Measurements from ENCODE around the gene GHRL. TPM values are rescaled to one million over a fixed set of nuclear protein-coding genes. Genes with fewer than 3 reads are reported as not detected.

Gene GHRL
- polyA plus RNA-seq, 4 donors: 2.8 to 21.9 (median 14.5) TPM

DNA sequence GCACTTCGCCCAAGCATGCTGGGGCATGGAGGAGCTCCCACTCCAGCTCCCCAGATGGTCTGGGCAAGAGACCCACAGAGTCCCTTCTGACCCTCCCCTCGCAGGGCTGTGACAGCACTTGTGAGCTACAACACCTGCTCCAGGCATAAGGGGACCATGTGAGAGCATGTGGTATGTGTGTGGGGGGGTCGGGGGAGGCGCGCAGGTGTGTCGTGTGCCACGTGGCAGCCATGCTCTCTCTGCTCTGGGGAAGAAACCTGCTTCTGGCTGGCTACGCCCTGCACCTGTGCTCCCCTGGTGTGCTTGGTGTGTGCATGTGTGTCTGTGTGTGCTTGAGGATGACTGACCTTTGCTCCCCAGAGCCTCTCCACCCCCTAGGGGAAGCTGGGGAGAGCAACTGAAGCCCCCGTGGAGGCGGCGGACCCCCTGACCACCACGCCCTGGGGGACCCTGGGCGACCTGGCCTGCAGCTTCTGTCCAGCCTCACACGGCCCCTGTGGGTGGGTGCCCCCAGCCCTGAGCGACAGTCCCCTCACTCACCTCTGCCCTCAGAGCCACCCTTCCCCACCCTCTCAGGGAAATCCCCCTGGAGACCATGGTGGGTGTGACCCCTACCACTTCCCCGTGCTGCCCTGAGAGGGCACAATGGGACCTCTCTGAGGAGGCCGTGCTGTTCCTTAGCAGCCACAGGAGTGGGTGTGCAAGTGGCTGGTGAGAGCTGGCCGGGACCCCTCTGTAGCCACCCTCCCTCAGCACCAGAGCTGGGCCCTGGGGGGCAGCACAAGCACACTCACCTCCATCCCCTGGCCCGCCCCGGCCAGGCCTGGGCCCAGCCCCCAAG, 44.8 kb upstream of the GHRL start:
- DNase-seq (peak in 1 of 2 donors; percentile 59), FAIRE-seq (no peak)
- no peak overlapping the region for H3K4me3 ChIP-seq (ENCODE audit: low read depth in 1 of 3, low read length in 3 of 3)
- no peaks in the 10 kb centered on the region for H3K36me3 ChIP-seq (ENCODE audit: control insufficient read depth in 3 of 3, insufficient read depth in 2 of 3, low read depth in 1 of 3, low read length in 3 of 3)
- peak overlapping the region in 1 of 3 donors; percentile 76 for H3K27ac ChIP-seq (ENCODE audit: low read depth in 1 of 3, low read length in 2 of 3)
- H3K9me3 ChIP-seq (ENCODE audit: control insufficient read depth in 2 of 2, insufficient read depth in 1 of 2, low read depth in 1 of 2, low read length in 1 of 2): no peaks in the 10 kb centered on the region
- H3K4me1 ChIP-seq (ENCODE audit: control insufficient read depth in 3 of 3, insufficient read depth in 2 of 3, low read depth in 1 of 3, low read length in 2 of 3): peaks cover 0 to 28% (median 0%) of the 10 kb centered on the region in 3 donors
- 49 to 63% (median 58%) methylated on average over 14 to 20 of the region's 20 CpGs for WGBS, 3 donors
- no peaks in the 10 kb centered on the region for H3K27me3 ChIP-seq (ENCODE audit: control insufficient read depth in 3 of 3, insufficient read depth in 3 of 3, low read length in 3 of 3)

DNA sequence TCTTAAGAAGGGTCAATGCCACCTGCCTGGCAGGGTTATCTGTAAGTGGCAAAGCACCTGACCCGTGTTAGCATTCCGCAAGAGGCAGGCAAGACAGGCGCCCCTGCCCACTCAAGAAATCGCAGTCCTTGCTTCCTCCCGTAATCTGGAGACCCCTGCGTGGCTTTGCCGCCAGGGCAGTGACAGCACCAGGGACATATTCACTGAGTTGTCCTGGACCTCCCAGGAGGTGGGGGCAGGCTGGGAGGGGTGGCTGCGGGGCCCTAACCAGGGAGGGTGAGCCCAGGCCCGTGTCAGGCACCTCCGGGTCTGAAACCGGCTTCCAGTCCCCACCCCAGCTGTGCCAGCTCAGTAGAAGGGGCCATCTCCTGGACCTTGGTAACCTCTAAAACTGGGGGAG, 44.0 kb upstream of the GHRL start:
- FAIRE-seq (no peak), DNase-seq (no peak)
- Histone ChIP-seq H3K36me3 (ENCODE audit: control insufficient read depth in 3 of 3, insufficient read depth in 2 of 3, low read depth in 1 of 3, low read length in 3 of 3) (no peaks in the 10 kb centered on the region), H3K27me3 (ENCODE audit: control insufficient read depth in 3 of 3, insufficient read depth in 3 of 3, low read length in 3 of 3) (no peaks in the 10 kb centered on the region), H3K9me3 (ENCODE audit: control insufficient read depth in 2 of 2, insufficient read depth in 1 of 2, low read depth in 1 of 2, low read length in 1 of 2) (no peaks in the 10 kb centered on the region), H3K4me1 (ENCODE audit: control insufficient read depth in 3 of 3, insufficient read depth in 2 of 3, low read depth in 1 of 3, low read length in 2 of 3) (peaks cover 0 to 28% (median 0%) of the 10 kb centered on the region in 3 donors), H3K4me3 (ENCODE audit: low read depth in 1 of 3, low read length in 3 of 3) (no peak overlapping the region), H3K27ac (ENCODE audit: low read depth in 1 of 3, low read length in 2 of 3) (peak overlapping the region in 1 of 3 donors; percentile 42)
- 87 to 90% (median 88%) methylated on average over 11 of the region's 11 CpGs for WGBS, 3 donors

DNA sequence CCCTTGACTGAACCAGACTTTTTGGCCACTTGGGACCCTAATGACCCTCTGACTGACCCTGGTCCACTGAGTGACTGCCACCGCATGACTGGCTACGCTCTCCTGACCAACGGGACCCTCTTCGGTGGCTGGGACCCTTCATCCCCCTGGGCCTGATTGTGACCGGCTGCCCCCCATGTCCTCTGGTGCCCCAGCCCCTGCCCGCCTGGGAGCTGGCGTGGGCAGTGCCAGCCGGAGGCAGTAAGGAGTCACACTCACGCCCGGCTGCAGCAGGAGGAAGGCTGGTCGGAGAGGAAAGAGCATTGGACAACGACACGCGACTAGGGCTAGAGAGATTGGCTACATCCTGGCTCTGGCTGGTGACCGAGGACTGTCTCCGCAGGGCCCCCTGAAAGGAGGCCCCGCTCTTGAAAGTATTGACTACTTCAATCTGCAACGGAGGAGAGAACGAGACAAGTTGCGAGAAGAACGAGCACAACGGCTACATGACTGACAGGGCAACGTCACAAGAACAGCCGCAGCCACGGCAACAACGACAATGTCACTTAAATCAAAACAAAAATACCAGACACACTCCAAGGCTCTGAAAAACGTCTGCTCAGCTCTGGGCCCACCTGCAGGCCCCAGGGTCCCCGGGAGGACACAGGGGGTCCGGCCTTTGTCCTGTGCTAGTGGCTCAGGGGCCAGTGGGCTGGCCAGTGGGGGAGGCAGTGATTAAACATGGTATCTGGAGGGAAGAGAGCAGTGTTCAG, 43.3 kb upstream of the GHRL start:
- no peak for FAIRE-seq
- H3K27ac ChIP-seq (ENCODE audit: low read depth in 1 of 3, low read length in 2 of 3): no peak overlapping the region
- peaks cover 0 to 28% (median 0%) of the 10 kb centered on the region in 3 donors for H3K4me1 ChIP-seq (ENCODE audit: control insufficient read depth in 3 of 3, insufficient read depth in 2 of 3, low read depth in 1 of 3, low read length in 2 of 3)
- WGBS, 3 donors: 88 to 92% (median 91%) methylated on average over 29 of the region's 29 CpGs
- DNase-seq: no peak
- H3K4me3 ChIP-seq (ENCODE audit: low read depth in 1 of 3, low read length in 3 of 3): no peak overlapping the region
- H3K9me3 ChIP-seq (ENCODE audit: control insufficient read depth in 2 of 2, insufficient read depth in 1 of 2, low read depth in 1 of 2, low read length in 1 of 2): no peaks in the 10 kb centered on the region
- peaks cover 0 to 1% (median 0%) of the 10 kb centered on the region in 3 donors for H3K27me3 ChIP-seq (ENCODE audit: control insufficient read depth in 3 of 3, insufficient read depth in 3 of 3, low read length in 3 of 3)
- H3K36me3 ChIP-seq (ENCODE audit: control insufficient read depth in 3 of 3, insufficient read depth in 2 of 3, low read depth in 1 of 3, low read length in 3 of 3): no peaks in the 10 kb centered on the region

DNA sequence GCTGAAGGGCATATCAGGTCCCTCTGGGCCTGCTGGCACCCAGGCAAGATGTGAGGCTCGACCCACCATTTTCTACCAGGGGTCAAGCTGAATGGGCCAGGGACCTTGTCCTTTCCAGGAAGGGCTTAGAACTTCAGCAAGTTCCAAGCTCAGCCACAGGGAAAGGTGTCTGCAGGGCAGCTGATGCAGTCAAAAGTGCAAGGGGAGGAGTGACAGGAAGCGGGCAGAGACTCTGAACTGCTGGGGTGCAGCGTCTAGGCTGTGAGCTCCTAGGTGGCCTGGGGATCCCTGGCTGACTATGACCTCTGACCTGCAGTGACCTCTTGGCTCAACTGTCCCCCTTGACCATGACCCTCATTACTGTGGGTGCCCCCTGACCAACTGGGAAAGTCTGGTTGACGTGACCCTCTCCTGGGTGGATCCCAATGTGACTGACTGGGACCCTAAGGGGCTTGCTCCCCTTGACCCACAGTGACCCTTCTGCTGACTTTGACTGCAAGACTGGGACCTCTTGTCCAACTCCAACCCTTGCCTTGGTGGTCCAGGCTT, 42.5 kb upstream of the GHRL start:
- no peaks in the 10 kb centered on the region for H3K36me3 ChIP-seq (ENCODE audit: control insufficient read depth in 3 of 3, insufficient read depth in 2 of 3, low read depth in 1 of 3, low read length in 3 of 3)
- no peak overlapping the region for H3K27ac ChIP-seq (ENCODE audit: low read depth in 1 of 3, low read length in 2 of 3)
- peaks cover 0 to 28% (median 0%) of the 10 kb centered on the region in 3 donors for H3K4me1 ChIP-seq (ENCODE audit: control insufficient read depth in 3 of 3, insufficient read depth in 2 of 3, low read depth in 1 of 3, low read length in 2 of 3)
- no peak for FAIRE-seq
- WGBS, 3 donors: 67 to 75% (median 73%) methylated on average over 4 of the region's 4 CpGs
- no peaks in the 10 kb centered on the region for H3K9me3 ChIP-seq (ENCODE audit: control insufficient read depth in 2 of 2, insufficient read depth in 1 of 2, low read depth in 1 of 2, low read length in 1 of 2)
- DNase-seq: no peak
- peaks cover 0 to 3% (median 0%) of the 10 kb centered on the region in 3 donors for H3K27me3 ChIP-seq (ENCODE audit: control insufficient read depth in 3 of 3, insufficient read depth in 3 of 3, low read length in 3 of 3)
- H3K4me3 ChIP-seq (ENCODE audit: low read depth in 1 of 3, low read length in 3 of 3): no peak overlapping the region

DNA sequence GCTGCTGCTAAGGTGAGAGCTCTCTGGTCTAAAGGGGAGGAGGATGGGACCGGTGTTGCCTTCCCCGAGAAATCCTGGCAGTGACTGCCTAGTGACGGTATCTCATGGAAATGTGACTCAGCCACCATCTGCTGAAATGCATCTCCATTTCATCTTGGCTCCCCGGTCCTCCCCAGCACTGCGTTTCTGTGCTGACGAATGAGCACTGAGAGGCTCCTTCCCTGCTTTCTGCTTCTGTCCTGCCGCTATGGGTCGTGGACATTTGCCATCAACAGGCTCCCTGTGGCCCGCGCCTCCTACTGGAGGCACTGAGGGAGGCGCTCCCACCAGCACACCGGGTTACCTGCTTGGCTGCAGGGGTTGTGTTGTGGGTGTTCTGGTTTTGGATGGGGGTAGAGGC, 41.7 kb upstream of the GHRL start:
- FAIRE-seq (no peak), DNase-seq (no peak)
- no peak overlapping the region for H3K27ac ChIP-seq (ENCODE audit: low read depth in 1 of 3, low read length in 2 of 3)
- WGBS, 3 donors: 70 to 75% (median 70%) methylated on average over 12 of the region's 12 CpGs
- peaks cover 0 to 28% (median 0%) of the 10 kb centered on the region in 3 donors for H3K4me1 ChIP-seq (ENCODE audit: control insufficient read depth in 3 of 3, insufficient read depth in 2 of 3, low read depth in 1 of 3, low read length in 2 of 3)
- H3K4me3 ChIP-seq (ENCODE audit: low read depth in 1 of 3, low read length in 3 of 3): no peak overlapping the region
- no peaks in the 10 kb centered on the region for H3K9me3 ChIP-seq (ENCODE audit: control insufficient read depth in 2 of 2, insufficient read depth in 1 of 2, low read depth in 1 of 2, low read length in 1 of 2)
- no peaks in the 10 kb centered on the region for H3K36me3 ChIP-seq (ENCODE audit: control insufficient read depth in 3 of 3, insufficient read depth in 2 of 3, low read depth in 1 of 3, low read length in 3 of 3)
- H3K27me3 ChIP-seq (ENCODE audit: control insufficient read depth in 3 of 3, insufficient read depth in 3 of 3, low read length in 3 of 3): peaks cover 0 to 10% (median 0%) of the 10 kb centered on the region in 3 donors

DNA sequence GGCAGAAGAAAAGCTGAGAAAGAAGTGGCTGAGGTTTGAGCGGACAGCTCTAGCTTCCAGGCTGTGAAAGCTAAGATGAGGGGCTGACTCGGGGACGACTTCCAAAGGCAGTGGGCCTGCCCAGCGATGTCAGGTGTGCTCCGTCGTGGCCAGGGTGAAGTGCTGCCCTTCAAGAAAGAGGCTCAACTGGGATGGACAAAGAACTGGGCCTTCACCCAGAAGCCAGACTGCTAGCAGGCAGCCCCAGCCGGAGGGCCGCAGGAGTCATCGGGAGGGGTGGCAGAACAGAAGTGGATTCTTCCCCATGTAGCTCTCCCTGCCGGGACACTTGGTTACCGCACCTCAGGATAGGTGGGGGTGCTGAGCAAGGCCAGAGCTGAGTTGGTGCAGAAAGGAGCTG, 41.3 kb upstream of the GHRL start:
- Histone ChIP-seq H3K9me3 (ENCODE audit: control insufficient read depth in 2 of 2, insufficient read depth in 1 of 2, low read depth in 1 of 2, low read length in 1 of 2) (no peaks in the 10 kb centered on the region), H3K27ac (ENCODE audit: low read depth in 1 of 3, low read length in 2 of 3) (no peak overlapping the region), H3K27me3 (ENCODE audit: control insufficient read depth in 3 of 3, insufficient read depth in 3 of 3, low read length in 3 of 3) (peaks cover 0 to 14% (median 0%) of the 10 kb centered on the region in 3 donors), H3K4me3 (ENCODE audit: low read depth in 1 of 3, low read length in 3 of 3) (no peak overlapping the region), H3K36me3 (ENCODE audit: control insufficient read depth in 3 of 3, insufficient read depth in 2 of 3, low read depth in 1 of 3, low read length in 3 of 3) (no peaks in the 10 kb centered on the region), H3K4me1 (ENCODE audit: control insufficient read depth in 3 of 3, insufficient read depth in 2 of 3, low read depth in 1 of 3, low read length in 2 of 3) (peaks cover 0 to 25% (median 0%) of the 10 kb centered on the region in 3 donors)
- WGBS, 3 donors: 86 to 89% (median 88%) methylated on average over 11 of the region's 11 CpGs
- DNase-seq (no peak), FAIRE-seq (no peak)

DNA sequence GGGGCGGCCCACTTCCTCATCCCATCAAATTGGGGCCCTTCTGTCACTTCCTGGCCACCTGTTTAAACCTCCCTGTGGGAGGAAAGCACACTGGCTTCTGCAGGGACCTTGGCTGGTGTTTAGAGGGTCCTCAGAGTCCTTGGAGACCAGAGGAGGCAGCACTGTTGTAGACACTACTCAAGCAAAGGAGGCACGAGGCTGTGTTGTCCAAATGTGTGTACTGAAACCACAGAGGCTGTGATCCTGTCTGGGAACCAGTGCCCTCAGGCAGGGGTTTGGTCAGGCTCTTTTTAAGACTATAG, 40.6 kb upstream of the GHRL start:
- 53 to 71% (median 57%) methylated on average over 2 of the region's 2 CpGs for WGBS, 3 donors
- FAIRE-seq (no peak), DNase-seq (no peak)
- H3K36me3 ChIP-seq (ENCODE audit: control insufficient read depth in 3 of 3, insufficient read depth in 2 of 3, low read depth in 1 of 3, low read length in 3 of 3): no peaks in the 10 kb centered on the region
- H3K4me3 ChIP-seq (ENCODE audit: low read depth in 1 of 3, low read length in 3 of 3): no peak overlapping the region
- no peak overlapping the region for H3K27ac ChIP-seq (ENCODE audit: low read depth in 1 of 3, low read length in 2 of 3)
- H3K4me1 ChIP-seq (ENCODE audit: control insufficient read depth in 3 of 3, insufficient read depth in 2 of 3, low read depth in 1 of 3, low read length in 2 of 3): peaks cover 0 to 17% (median 0%) of the 10 kb centered on the region in 3 donors
- no peaks in the 10 kb centered on the region for H3K9me3 ChIP-seq (ENCODE audit: control insufficient read depth in 2 of 2, insufficient read depth in 1 of 2, low read depth in 1 of 2, low read length in 1 of 2)
- peaks cover 0 to 22% (median 2%) of the 10 kb centered on the region in 3 donors for H3K27me3 ChIP-seq (ENCODE audit: control insufficient read depth in 3 of 3, insufficient read depth in 3 of 3, low read length in 3 of 3)

DNA sequence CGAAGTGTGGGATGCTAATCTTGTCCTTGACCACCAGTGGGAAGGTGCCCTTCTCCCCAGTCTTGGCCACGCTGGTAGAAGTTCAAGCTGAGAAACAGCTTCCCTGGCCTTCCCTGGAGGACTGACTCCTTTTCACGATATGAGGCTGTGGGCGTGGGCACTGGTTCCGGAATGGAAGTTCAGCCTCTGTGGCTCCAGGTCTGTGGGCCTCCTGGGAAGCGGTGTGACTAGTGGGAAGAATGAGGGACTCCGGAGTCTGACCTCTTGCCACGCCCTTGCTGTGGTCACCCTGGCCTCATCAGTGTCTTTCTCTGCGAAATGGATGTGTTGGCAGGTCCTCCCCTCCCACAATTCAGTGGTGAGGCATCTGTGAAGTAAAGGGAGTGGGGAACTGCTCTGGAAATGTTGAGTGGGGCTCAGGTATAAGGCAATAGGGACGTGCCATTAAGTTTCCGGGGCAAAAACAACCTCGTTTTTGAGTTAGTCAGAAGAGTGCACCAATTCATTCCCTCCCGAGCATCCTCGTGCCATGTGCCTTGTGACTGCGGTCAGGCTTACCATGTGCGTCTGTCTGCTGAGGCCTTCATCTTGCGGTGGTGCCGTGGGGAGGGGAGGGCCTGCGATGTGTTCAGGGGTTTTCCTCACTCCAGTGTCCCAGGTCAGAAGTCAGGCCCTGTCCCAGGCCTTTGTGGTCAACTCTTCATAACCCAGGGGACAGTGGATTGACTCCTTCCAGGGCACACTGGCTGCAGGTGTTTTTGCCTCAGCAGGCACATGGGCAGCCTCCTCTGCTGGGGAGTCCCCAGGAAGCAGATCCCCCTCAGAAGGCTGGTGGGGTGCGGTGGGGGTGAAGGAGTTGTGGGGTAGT, 40.0 kb upstream of the GHRL start:
- WGBS, 3 donors: 81 to 85% (median 85%) methylated on average over 20 of the region's 20 CpGs
- Histone ChIP-seq H3K36me3 (ENCODE audit: control insufficient read depth in 3 of 3, insufficient read depth in 2 of 3, low read depth in 1 of 3, low read length in 3 of 3) (no peaks in the 10 kb centered on the region), H3K27me3 (ENCODE audit: control insufficient read depth in 3 of 3, insufficient read depth in 3 of 3, low read length in 3 of 3) (peaks cover 0 to 25% (median 3%) of the 10 kb centered on the region in 3 donors), H3K9me3 (ENCODE audit: control insufficient read depth in 2 of 2, insufficient read depth in 1 of 2, low read depth in 1 of 2, low read length in 1 of 2) (no peaks in the 10 kb centered on the region), H3K27ac (ENCODE audit: low read depth in 1 of 3, low read length in 2 of 3) (no peak overlapping the region), H3K4me3 (ENCODE audit: low read depth in 1 of 3, low read length in 3 of 3) (no peak overlapping the region), H3K4me1 (ENCODE audit: control insufficient read depth in 3 of 3, insufficient read depth in 2 of 3, low read depth in 1 of 3, low read length in 2 of 3) (peaks cover 0 to 11% (median 0%) of the 10 kb centered on the region in 3 donors)
- FAIRE-seq (no peak), DNase-seq (no peak)

All from small intestine (tissue), 7 donors.